Hepatocyte (in vitro differentiated cells): ENCODE data around the gene ARHGAP30.

Source experiments
- CTCF ChIP-seq: fragments of 200-600 bp; sonication (generic); IDR thresholded peaks from 2 replicates; pipeline ENCODE4 v1.5.1; 2016; ENCODE audit warnings: antibody characterized with exemption, mild to moderate bottlenecking; ENCODE audit not compliant: poor library complexity
- EZH2 ChIP-seq: fragments of 200-600 bp; sonication (generic); IDR thresholded peaks from 2 replicates; pipeline ENCODE4 v1.6.1; 2016; ENCODE audit warnings: antibody characterized with exemption, mild to moderate bottlenecking, borderline replicate concordance
- EZH2phosphoT487 ChIP-seq: fragments of 200-600 bp; sonication (generic); IDR thresholded peaks from one replicate; pipeline ENCODE4 v1.6.1; 2018; ENCODE audit warnings: antibody characterized with exemption, mild to moderate bottlenecking, low read depth, moderate library complexity; ENCODE audit not compliant: unreplicated experiment, severe bottlenecking

GRCh38 chr1:161012420-161012819 is 57.3 kb downstream of the ARHGAP30 start:
- TF ChIP-seq CTCF (no peak), EZH2phosphoT487 (no peak), EZH2 (no peak)
